Measurements from ENCODE around the gene RPL37. TPM values are rescaled to one million over a fixed set of nuclear protein-coding genes. Genes with fewer than 3 reads are reported as not detected.
"Not testable (repeated sequence)": the region's sequence is repeated elsewhere in the genome, so short reads cannot be mapped to it uniquely, and the experiment has no call there.

Gene RPL37
- total and polyA plus RNA-seq, 11 donors, result 32.7 to 898 (median 613) TPM

- DNase-seq (no peak), ATAC-seq (peak in 1 of 4 donors; percentile 25)
- Histone ChIP-seq H3K9me3 (no peaks in the 10 kb centered on the region), H3K4me3 (peak overlapping the region in 9 of 12 donors; percentile 74 to 99 (median 94)), H3K4me1 (peaks cover 2 to 49% (median 29%) of the 10 kb centered on the region in 12 donors), H3K27me3 (no peaks in the 10 kb centered on the region), H3K36me3 (no peaks in the 10 kb centered on the region), H3K27ac (peak overlapping the region in 9 of 12 donors; percentile 27 to 98 (median 93))
- intact Hi-C loops (cut with DNase I), result no loop called here
- 41 to 54% (median 53%) methylated on average over 3 of the region's 3 CpGs for WGBS, 4 donors
- TF ChIP-seq CTCF (IDR thresholded peaks at IDR 0.05), result no peak
- TF ChIP-seq POLR2A (IDR thresholded peaks at IDR 0.05), result no peak
Measured at GRCh38 chr5:40796487-40796889, 38.5 kb downstream of the RPL37 start.

- H3K36me3 ChIP-seq; H3K9me3 ChIP-seq; intact Hi-C loops (cut with DNase I); H3K4me3 ChIP-seq; H3K27ac ChIP-seq; DNase-seq; H3K27me3 ChIP-seq; ATAC-seq: not testable (repeated sequence)
- peaks cover 6 to 64% (median 38%) of the 10 kb centered on the region in 12 donors for H3K4me1 ChIP-seq
- WGBS, 4 donors, result 89 to 97% (median 93%) methylated on average over 3 of the region's 3 CpGs
Measured at GRCh38 chr5:40794877-40795276, 40.1 kb downstream of the RPL37 start.

- ATAC-seq; H3K9me3 ChIP-seq; H3K4me3 ChIP-seq; H3K27me3 ChIP-seq; H3K36me3 ChIP-seq; intact Hi-C loops (cut with DNase I); H3K27ac ChIP-seq; DNase-seq: not testable (repeated sequence)
- H3K4me1 ChIP-seq, result peaks cover 8 to 67% (median 35%) of the 10 kb centered on the region in 12 donors
Measured at GRCh38 chr5:40794340-40794739, 40.7 kb downstream of the RPL37 start.

GRCh38 chr5:40792691-40793090, 42.3 kb downstream of the RPL37 start:
- ATAC-seq; H3K36me3 ChIP-seq; H3K27me3 ChIP-seq; intact Hi-C loops (cut with DNase I); H3K4me3 ChIP-seq; H3K27ac ChIP-seq; DNase-seq; H3K9me3 ChIP-seq: not testable (repeated sequence)
- WGBS, 4 donors, result 94 to 97% (median 95%) methylated on average over 10 of the region's 10 CpGs
- peaks cover 8 to 65% (median 34%) of the 10 kb centered on the region in 12 donors for H3K4me1 ChIP-seq

GRCh38 chr5:40791715-40792139, 43.3 kb downstream of the RPL37 start:
- ATAC-seq (no peak), DNase-seq (no peak)
- Histone ChIP-seq H3K9me3 (peaks cover 0 to 11% (median 2%) of the 10 kb centered on the region in 12 donors), H3K4me3 (no peak overlapping the region), H3K36me3 (peaks cover 0 to 7% (median 0%) of the 10 kb centered on the region in 9 donors), H3K4me1 (peaks cover 8 to 62% (median 31%) of the 10 kb centered on the region in 12 donors), H3K27ac (peak overlapping the region in 1 of 12 donors; percentile 2), H3K27me3 (no peaks in the 10 kb centered on the region)
- intact Hi-C loops (cut with DNase I), result no loop called here
- 51 to 65% (median 59%) methylated on average over 3 of the region's 3 CpGs for WGBS, 4 donors
- TF ChIP-seq POLR2A (IDR thresholded peaks at IDR 0.05) (no peak), CTCF (IDR thresholded peaks at IDR 0.05) (no peak)

Measured in heart left ventricle (tissue), 16 donors.